GM13976 (cell line): Measurements from ENCODE around the gene STXBP6.

Experiments used
- DNase-seq: peaks from one replicate; pipeline ENCODE4 v3.0.0; 2012; ENCODE audit warnings: low spot score
- in situ Hi-C: fragments of 300-500 bp; cut with MboI; formaldehyde crosslinking; loops from one replicate; pipeline ENCODE4 v1.12.0; 2022; ENCODE audit warnings: low sequenced_read_pairs, mixed read lengths, inconsistent platforms; ENCODE audit not compliant: unreplicated experiment
- TF ChIP-seq, protein P1 (sequence below): IDR thresholded peaks from 2 replicates; pipeline ENCODE4 v1.5.1; 2012; ENCODE audit warnings: borderline replicate concordance, mild to moderate bottlenecking; ENCODE audit not compliant: insufficient read depth; ENCODE audit errors: extremely low read depth, missing control alignments, control extremely low read depth

The STXBP6 gene

GRCh38 chr14:25074099-25074685 is 24.2 kb upstream of the STXBP6 start:
- TF ChIP-seq, protein P1, sequence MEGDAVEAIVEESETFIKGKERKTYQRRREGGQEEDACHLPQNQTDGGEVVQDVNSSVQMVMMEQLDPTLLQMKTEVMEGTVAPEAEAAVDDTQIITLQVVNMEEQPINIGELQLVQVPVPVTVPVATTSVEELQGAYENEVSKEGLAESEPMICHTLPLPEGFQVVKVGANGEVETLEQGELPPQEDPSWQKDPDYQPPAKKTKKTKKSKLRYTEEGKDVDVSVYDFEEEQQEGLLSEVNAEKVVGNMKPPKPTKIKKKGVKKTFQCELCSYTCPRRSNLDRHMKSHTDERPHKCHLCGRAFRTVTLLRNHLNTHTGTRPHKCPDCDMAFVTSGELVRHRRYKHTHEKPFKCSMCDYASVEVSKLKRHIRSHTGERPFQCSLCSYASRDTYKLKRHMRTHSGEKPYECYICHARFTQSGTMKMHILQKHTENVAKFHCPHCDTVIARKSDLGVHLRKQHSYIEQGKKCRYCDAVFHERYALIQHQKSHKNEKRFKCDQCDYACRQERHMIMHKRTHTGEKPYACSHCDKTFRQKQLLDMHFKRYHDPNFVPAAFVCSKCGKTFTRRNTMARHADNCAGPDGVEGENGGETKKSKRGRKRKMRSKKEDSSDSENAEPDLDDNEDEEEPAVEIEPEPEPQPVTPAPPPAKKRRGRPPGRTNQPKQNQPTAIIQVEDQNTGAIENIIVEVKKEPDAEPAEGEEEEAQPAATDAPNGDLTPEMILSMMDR, result no peak
- in situ Hi-C loops, result no loop called here
- no peak for DNase-seq

GRCh38 chr14:25069879-25070278 is 19.9 kb upstream of the STXBP6 start:
- in situ Hi-C loops, result no loop called here
- DNase-seq, result no peak
- TF ChIP-seq, protein P1, result no peak

DNA sequence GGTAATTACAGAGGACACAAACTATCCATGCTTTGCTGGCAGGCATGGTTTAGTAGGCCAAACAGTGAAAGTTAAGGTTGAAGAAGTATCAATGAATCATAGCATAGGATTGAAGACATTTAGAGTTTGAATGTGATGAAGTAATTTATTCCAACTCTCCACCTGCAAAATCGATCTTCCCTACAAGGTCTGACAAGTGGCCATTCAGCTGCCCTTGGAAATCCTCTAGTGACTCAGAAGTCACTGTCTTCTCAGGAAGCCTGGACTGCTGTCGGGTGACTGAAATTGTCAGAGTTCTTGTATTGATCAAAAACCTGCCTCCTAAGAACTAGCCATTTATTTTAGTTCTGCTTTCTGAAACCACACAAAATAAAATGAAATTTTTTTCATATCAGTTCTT is 17.7 kb upstream of the STXBP6 start:
- in situ Hi-C loops, result no loop called here
- TF ChIP-seq, protein P1, result no peak
- DNase-seq, result no peak

- TF ChIP-seq, protein P1, result no peak
- in situ Hi-C loops, result no loop called here
- no peak for DNase-seq
Observed at GRCh38 chr14:25062022-25062321, 12.0 kb upstream of the STXBP6 start.

DNA sequence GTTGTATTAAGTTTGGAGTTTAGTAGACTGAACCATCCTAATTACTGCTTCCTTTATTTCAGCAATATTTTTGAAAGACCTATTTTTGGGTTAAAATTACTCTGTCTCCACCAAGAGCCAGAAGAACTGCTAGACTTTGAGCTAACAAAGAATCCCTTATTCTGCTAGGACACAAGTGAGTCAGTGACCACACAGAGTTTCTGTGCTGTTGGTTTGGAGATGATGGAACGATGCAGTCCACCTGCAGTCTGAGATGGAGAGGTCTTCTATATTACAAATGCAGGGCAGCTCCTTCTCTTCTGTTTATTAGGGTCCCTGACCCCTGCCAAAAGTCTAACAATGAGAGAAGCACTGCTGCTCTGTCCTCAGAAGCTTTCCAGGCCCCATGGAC is 6.7 kb upstream of the STXBP6 start:
- TF ChIP-seq, protein P1, result no peak
- in situ Hi-C loops, result no loop called here

GRCh38 chr14:25055992-25056687 is 6.2 kb upstream of the STXBP6 start:
- no peak for DNase-seq
- in situ Hi-C loops, result no loop called here
- TF ChIP-seq, protein P1, result no peak

More for the DNA sequence above, 6.7 kb upstream of the STXBP6 start:
- DNase-seq, result no peak
